WI38 (cell line): ENCODE data around the gene KMT5B.

Source experiments
- H3K4me3 ChIP-seq: 2 replicates; pipeline ENCODE4 v1.5.1; 2011; ENCODE audit warnings: low read depth, mild to moderate bottlenecking, control low read depth, low read length
- CTCF ChIP-seq: IDR thresholded peaks from 2 replicates; pipeline ENCODE4 v1.5.1; 2012; ENCODE audit warnings: low read depth, mild to moderate bottlenecking, control low read depth, low read length

Gene KMT5B

GRCh38 chr11:68194675-68195294 is 18.3 kb downstream of the KMT5B start:
- no peak overlapping the region for H3K4me3 ChIP-seq
- no peak for TF ChIP-seq CTCF

GRCh38 chr11:68193018-68193417 is 20.1 kb downstream of the KMT5B start:
- no peak overlapping the region for H3K4me3 ChIP-seq
- TF ChIP-seq CTCF: no peak

- no peak for TF ChIP-seq CTCF
- H3K4me3 ChIP-seq: no peak overlapping the region
Observed at GRCh38 chr11:68191661-68192579, 21.2 kb downstream of the KMT5B start.

DNA sequence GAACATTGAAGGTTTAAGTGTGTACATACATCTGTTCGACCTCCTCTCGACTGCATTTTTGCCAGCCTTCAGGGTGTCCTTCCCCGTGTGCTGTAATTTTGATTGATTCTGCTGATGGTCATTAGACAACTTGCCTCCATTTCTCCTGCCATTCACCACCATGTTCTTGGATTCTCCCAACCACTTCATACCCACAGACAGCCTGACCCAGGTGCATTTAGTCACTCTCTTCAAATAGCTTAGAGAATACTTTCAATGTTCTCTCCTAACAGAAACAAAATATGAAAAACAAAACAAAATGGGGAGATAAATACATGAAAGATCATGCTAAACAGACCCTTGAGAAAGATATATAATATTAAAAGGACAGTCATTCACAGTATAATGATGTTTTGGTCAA is 23.2 kb downstream of the KMT5B start:
- no peak overlapping the region for H3K4me3 ChIP-seq
- no peak for TF ChIP-seq CTCF

- no peak for TF ChIP-seq CTCF
- no peak overlapping the region for H3K4me3 ChIP-seq
Observed at GRCh38 chr11:68189082-68189481, 24.0 kb downstream of the KMT5B start.

- no peak overlapping the region for H3K4me3 ChIP-seq
Observed at GRCh38 chr11:68186061-68186460, 27.0 kb downstream of the KMT5B start.

More at GRCh38 chr11:68186061-68186460, 27.0 kb downstream of the KMT5B start:
- no peak for TF ChIP-seq CTCF
